Astrocyte (in vitro differentiated cells and primary cell): ENCODE measurements around the gene SBF1. TPM values are rescaled to one million over a fixed set of nuclear protein-coding genes. Genes with fewer than 3 reads are reported as not detected.

Experiments
- DNase-seq: peaks from one replicate; pipeline ENCODE4 v3.0.0-alpha.2; 2010; ENCODE audit warnings: low read depth
- FAIRE-seq: peaks from 2 replicates; lab custom pipeline; 2011; peaks lifted over from hg19 to GRCh38; lab: Jason Lieb, UNC
- H2AFZ ChIP-seq: 2 replicates; pipeline ENCODE4 v1.6.0; 2012; ENCODE audit warnings: low read depth, low read length, inconsistent platforms
- H3K27ac ChIP-seq: 2 replicates; pipeline ENCODE4 v1.5.1; 2011; ENCODE audit warnings: low read depth, low read length, inconsistent platforms
- H3K27me3 ChIP-seq: 2 replicates; pipeline ENCODE4 v1.6.0; 2011; ENCODE audit warnings: low read length, inconsistent platforms; ENCODE audit not compliant: insufficient read depth
- H3K36me3 ChIP-seq: 2 replicates; pipeline ENCODE4 v1.5.1; 2011; ENCODE audit warnings: low read length, inconsistent platforms; ENCODE audit not compliant: insufficient read depth
- H3K4me1 ChIP-seq: 2 replicates; pipeline ENCODE4 v1.5.1; 2011; ENCODE audit warnings: low read length, inconsistent platforms; ENCODE audit not compliant: insufficient read depth
- H3K4me2 ChIP-seq: 2 replicates; pipeline ENCODE4 v1.6.0; 2012; ENCODE audit warnings: low read length, inconsistent platforms
- H3K4me3 ChIP-seq: 2 replicates; pipeline ENCODE4 v1.5.1; 2011; ENCODE audit warnings: low read depth, mild to moderate bottlenecking, low read length, inconsistent platforms; ENCODE audit not compliant: insufficient read depth
- H3K79me2 ChIP-seq: 2 replicates; pipeline ENCODE4 v1.6.0; 2012; ENCODE audit warnings: mild to moderate bottlenecking, low read length, inconsistent platforms; ENCODE audit not compliant: insufficient read depth
- H3K9ac ChIP-seq: 2 replicates; pipeline ENCODE4 v1.6.0; 2012; ENCODE audit warnings: mild to moderate bottlenecking, low read length, inconsistent platforms
- H3K9me3 ChIP-seq: 2 replicates; pipeline ENCODE4 v1.5.1; 2012; ENCODE audit warnings: low read depth, mild to moderate bottlenecking, low read length, inconsistent platforms; ENCODE audit not compliant: insufficient read depth
- H4K20me1 ChIP-seq: 2 replicates; pipeline ENCODE4 v1.6.0; 2012; ENCODE audit warnings: low read length, inconsistent platforms; ENCODE audit not compliant: insufficient read depth
- H3K27ac Mint-ChIP-seq: one replicate; pipeline ENCODE4 v1.8.0; 2021; ENCODE audit warnings: mild to moderate bottlenecking, mixed read lengths; ENCODE audit not compliant: unreplicated experiment
- H3K27me3 Mint-ChIP-seq: one replicate; pipeline ENCODE4 v1.8.0; 2021; ENCODE audit warnings: low read depth, mixed read lengths; ENCODE audit not compliant: unreplicated experiment
- H3K36me3 Mint-ChIP-seq: one replicate; pipeline ENCODE4 v1.8.0; 2021; ENCODE audit warnings: low read depth, mixed read lengths; ENCODE audit not compliant: unreplicated experiment
- H3K4me1 Mint-ChIP-seq: one replicate; pipeline ENCODE4 v1.8.0; 2021; ENCODE audit warnings: low read depth, mixed read lengths; ENCODE audit not compliant: unreplicated experiment
- H3K4me3 Mint-ChIP-seq: one replicate; pipeline ENCODE4 v1.8.0; 2021; ENCODE audit warnings: mild to moderate bottlenecking, moderate library complexity, mixed read lengths; ENCODE audit not compliant: unreplicated experiment
- H3K9me3 Mint-ChIP-seq: one replicate; pipeline ENCODE4 v1.8.0; 2021; ENCODE audit warnings: mild to moderate bottlenecking, mixed read lengths; ENCODE audit not compliant: unreplicated experiment
- CTCF ChIP-seq: IDR thresholded peaks from 2 replicates; pipeline ENCODE4 v1.5.1; 2011; ENCODE audit warnings: low read depth, mild to moderate bottlenecking, inconsistent platforms, low read length, moderate library complexity; ENCODE audit not compliant: insufficient read depth
- EZH2 ChIP-seq: IDR thresholded peaks from 2 replicates; pipeline ENCODE4 v1.6.1; 2012; ENCODE audit warnings: mild to moderate bottlenecking, low read length, inconsistent platforms; ENCODE audit not compliant: insufficient read depth
- total RNA-seq: library from RNA; stranded (reverse); gene quantifications from 2 replicates; pipeline ENCODE4 v1.2.1, GENCODE V29; 2021

SBF1 gene
- total RNA-seq, 1 donor from 2014 or later: 75.4 TPM

DNA sequence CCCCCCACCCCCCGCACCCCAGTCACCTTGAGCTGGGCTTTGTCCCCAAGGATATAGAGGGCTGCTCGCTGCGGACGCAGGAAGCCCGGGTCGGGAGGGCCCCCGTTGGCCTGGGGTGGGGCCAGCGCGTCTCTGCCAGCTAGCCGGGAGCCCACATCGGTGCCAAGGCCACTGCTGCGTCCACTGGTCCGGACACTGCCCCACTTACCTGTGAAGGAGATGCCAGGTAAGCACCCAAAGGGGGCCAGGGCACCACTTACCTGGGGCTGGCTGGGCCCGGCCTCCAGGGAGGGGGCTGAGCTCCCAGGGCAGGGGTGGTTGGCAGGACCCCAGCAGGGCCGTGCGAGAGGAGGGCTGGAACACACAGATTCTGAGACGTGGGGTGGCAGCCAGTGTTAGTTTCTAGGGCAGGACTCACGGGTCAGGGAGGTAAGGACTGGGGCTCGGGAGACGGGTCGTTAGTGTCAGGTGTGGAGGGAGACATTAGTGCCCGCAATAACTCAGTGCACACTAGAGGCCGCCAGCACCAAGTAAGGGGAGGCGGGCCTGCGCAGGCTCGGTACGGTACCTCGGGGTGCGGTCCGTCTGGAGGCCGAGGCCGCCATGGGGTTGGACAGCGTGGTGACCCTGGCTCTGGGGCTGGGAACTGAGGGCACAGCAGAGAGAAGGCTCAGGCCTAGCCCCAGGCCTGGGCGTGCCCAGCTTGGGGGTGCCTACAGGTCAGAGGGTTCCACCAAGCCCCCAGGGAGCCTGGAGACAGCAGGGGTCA, 18.2 kb downstream of the SBF1 start:
- Mint-ChIP-seq H3K36me3 (peaks cover 13% of the 10 kb centered on the region), H3K4me1 (no peaks in the 10 kb centered on the region), H3K4me3 (no peak overlapping the region), H3K27me3 (no peaks in the 10 kb centered on the region), H3K9me3 (no peaks in the 10 kb centered on the region), H3K27ac (no peak overlapping the region)
- H3K4me2 ChIP-seq: no peak overlapping the region
- no peaks in the 10 kb centered on the region for H3K27me3 ChIP-seq
- H2AFZ ChIP-seq: no peak overlapping the region
- no peak for FAIRE-seq
- no peak for DNase-seq
- H3K9ac ChIP-seq: no peak overlapping the region
- H3K4me1 ChIP-seq: no peaks in the 10 kb centered on the region
- H3K4me3 ChIP-seq: no peak overlapping the region
- no peaks in the 10 kb centered on the region for H3K79me2 ChIP-seq
- TF ChIP-seq CTCF (no peak), EZH2 (no peak)
- no peak overlapping the region for H3K27ac ChIP-seq
- no peaks in the 10 kb centered on the region for H3K9me3 ChIP-seq
- no peaks in the 10 kb centered on the region for H4K20me1 ChIP-seq
- peaks cover 8% of the 10 kb centered on the region for H3K36me3 ChIP-seq

DNA sequence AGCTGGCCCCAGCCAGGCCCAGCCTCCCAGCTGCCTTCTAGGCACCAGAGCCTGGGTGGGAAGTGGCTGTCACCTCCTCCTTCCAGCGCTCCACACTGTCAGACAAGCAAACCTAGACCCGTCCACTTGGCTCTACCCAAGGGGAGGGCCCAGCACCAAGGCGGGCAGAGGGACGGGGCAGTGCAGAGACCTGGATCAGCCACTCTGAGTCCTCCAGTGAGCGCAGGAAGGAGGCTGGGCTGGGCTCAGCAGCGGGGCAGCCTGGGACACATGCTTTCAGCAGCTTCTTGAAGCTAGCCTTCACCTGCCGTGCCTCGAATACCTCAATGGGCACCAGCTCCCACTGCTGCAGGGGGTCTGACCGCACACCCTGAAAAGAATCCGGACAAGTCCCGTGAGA, 18.8 kb downstream of the SBF1 start:
- DNase-seq (no peak), FAIRE-seq (no peak)
- no peak overlapping the region for H3K4me3 Mint-ChIP-seq
- Histone ChIP-seq H3K36me3 (peaks cover 8% of the 10 kb centered on the region), H3K9me3 (no peaks in the 10 kb centered on the region), H3K4me3 (no peak overlapping the region), H3K4me2 (no peak overlapping the region), H3K9ac (no peak overlapping the region), H3K27me3 (no peaks in the 10 kb centered on the region), H4K20me1 (no peaks in the 10 kb centered on the region), H2AFZ (no peak overlapping the region), H3K27ac (no peak overlapping the region), H3K4me1 (no peaks in the 10 kb centered on the region), H3K79me2 (no peaks in the 10 kb centered on the region)
- TF ChIP-seq CTCF (no peak), EZH2 (no peak)
- H3K9me3 Mint-ChIP-seq: no peaks in the 10 kb centered on the region
- no peaks in the 10 kb centered on the region for H3K27me3 Mint-ChIP-seq
- H3K36me3 Mint-ChIP-seq: peaks cover 13% of the 10 kb centered on the region
- H3K27ac Mint-ChIP-seq: no peak overlapping the region
- no peaks in the 10 kb centered on the region for H3K4me1 Mint-ChIP-seq

DNA sequence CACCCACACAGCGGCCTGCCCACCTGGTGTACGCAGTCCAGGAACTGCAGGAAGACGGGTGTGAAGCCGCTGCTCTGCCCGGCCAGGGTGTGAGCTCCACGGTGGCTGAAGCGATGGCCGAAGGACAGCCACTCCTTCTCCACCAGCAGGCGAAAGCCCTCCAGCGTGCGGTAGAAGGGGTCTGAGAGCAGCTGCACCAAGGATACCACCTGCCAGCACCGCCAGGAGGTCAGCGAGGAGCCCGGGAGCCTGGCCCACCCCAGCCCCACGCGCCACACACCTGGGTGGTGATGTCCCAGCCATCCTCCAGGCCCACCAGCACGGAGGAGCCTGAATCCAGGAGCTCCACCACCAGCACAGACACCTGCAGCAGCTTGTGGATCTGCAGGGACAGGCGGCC, 19.6 kb downstream of the SBF1 start:
- H3K27me3 Mint-ChIP-seq: no peaks in the 10 kb centered on the region
- H3K27ac ChIP-seq: no peak overlapping the region
- no peak overlapping the region for H3K4me3 ChIP-seq
- no peaks in the 10 kb centered on the region for H3K4me1 Mint-ChIP-seq
- H3K36me3 ChIP-seq: peaks cover 8% of the 10 kb centered on the region
- no peak for FAIRE-seq
- no peak overlapping the region for H3K9ac ChIP-seq
- H3K27ac Mint-ChIP-seq: no peak overlapping the region
- H3K79me2 ChIP-seq: no peaks in the 10 kb centered on the region
- TF ChIP-seq CTCF (no peak), EZH2 (no peak)
- H3K4me1 ChIP-seq: no peaks in the 10 kb centered on the region
- peaks cover 13% of the 10 kb centered on the region for H3K36me3 Mint-ChIP-seq
- H3K9me3 Mint-ChIP-seq: no peaks in the 10 kb centered on the region
- no peaks in the 10 kb centered on the region for H3K9me3 ChIP-seq
- no peak overlapping the region for H3K4me2 ChIP-seq
- DNase-seq: no peak
- H3K4me3 Mint-ChIP-seq: no peak overlapping the region
- H2AFZ ChIP-seq: no peak overlapping the region
- peaks cover 4% of the 10 kb centered on the region for H4K20me1 ChIP-seq
- no peaks in the 10 kb centered on the region for H3K27me3 ChIP-seq
